ENCODE data around the gene BHLHE23. TPM values are rescaled to one million over a fixed set of nuclear protein-coding genes. Genes with fewer than 3 reads are reported as not detected.
"Not testable (repeated sequence)": the region's sequence is repeated elsewhere in the genome, so short reads cannot be mapped to it uniquely, and the experiment has no call there.

BHLHE23 gene
- total RNA-seq, 1 donor = not detected

DNA sequence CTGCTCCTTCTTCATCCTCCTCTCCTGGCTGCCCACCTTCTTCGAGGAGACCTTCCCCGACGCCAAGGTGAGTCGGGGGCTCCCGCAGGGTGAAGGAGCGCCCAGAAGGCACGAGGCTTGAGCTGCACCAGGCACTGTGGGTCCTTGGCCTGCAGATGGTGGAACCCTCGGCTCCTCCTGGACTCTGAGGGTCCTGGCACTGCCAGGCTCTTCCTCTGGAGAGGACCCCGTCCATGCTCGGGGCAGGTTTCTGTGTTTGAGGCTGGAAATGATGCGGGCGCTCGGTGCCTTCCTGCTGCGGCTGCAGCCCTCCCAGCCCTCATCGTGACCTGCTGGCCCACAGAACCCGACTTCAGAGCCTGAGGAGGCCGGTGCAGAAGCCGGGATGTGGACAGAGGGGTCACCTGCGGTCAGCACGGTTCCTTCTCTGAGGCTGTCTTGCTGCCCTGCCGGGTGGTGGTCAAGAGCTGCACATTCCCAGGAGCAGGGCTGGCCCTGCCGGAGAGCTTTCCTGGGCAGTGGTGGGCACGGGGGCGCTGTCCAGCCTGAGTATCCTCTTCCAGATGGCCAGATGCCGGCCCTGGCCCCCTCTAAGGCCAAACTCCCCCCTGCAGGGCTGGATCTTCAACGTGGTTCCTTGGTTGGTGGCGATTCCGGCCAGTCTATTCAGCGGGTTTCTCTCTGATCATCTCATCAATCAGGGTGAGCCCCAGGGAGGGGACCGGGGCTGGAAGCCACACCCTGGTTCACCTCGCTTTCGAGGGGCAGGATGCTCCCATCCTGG, 43.0 kb downstream of the BHLHE23 start:
- TF ChIP-seq, protein P1, sequence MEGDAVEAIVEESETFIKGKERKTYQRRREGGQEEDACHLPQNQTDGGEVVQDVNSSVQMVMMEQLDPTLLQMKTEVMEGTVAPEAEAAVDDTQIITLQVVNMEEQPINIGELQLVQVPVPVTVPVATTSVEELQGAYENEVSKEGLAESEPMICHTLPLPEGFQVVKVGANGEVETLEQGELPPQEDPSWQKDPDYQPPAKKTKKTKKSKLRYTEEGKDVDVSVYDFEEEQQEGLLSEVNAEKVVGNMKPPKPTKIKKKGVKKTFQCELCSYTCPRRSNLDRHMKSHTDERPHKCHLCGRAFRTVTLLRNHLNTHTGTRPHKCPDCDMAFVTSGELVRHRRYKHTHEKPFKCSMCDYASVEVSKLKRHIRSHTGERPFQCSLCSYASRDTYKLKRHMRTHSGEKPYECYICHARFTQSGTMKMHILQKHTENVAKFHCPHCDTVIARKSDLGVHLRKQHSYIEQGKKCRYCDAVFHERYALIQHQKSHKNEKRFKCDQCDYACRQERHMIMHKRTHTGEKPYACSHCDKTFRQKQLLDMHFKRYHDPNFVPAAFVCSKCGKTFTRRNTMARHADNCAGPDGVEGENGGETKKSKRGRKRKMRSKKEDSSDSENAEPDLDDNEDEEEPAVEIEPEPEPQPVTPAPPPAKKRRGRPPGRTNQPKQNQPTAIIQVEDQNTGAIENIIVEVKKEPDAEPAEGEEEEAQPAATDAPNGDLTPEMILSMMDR (IDR thresholded peaks at IDR 0.05; ENCODE audit: insufficient read depth, low read depth, low read length) = no peak
- H3K4me3 ChIP-seq (ENCODE audit: low read depth, low read length) = no peak overlapping the region
- DNase-seq (ENCODE audit: low read depth) = no peak

DNA sequence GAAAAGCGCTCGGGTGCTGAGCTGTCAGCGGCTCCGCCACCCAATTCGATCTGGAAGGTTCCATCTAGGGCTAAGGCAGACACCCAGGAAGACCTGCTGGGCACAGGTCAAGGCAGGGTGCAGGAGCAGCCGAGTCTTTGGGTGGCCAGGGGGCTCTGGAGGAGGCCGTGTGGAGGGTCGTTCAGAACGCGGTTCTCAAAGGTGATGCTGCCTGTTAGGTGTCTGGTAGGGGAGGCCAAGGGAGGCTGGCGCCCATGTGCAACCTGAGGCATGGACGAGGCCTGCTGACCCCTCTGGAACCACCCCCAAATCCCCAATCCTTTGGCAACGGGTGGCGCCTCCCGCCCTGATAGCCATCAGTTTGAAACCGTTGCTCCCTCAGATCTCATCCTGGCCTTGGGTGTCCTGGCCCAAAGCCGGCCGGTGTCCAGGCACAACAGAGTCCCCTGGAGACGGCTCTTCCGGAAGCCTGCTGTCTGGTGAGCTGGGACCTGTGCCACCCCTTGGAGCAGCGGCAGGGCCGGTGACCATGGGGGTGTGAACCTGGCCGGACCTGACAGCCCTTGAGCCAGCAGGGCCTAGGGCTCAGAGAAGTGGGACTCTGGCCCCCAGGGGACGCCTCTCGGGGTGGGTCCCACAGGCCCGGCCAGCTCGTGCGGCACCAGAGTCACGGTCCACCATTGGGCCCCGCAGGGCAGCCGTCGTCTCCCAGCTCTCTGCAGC, 43.7 kb downstream of the BHLHE23 start:
- TF ChIP-seq, protein P1 (IDR thresholded peaks at IDR 0.05; ENCODE audit: insufficient read depth, low read depth, low read length) = no peak
- DNase-seq (ENCODE audit: low read depth) = no peak
- no peak overlapping the region for H3K4me3 ChIP-seq (ENCODE audit: low read depth, low read length)

DNA sequence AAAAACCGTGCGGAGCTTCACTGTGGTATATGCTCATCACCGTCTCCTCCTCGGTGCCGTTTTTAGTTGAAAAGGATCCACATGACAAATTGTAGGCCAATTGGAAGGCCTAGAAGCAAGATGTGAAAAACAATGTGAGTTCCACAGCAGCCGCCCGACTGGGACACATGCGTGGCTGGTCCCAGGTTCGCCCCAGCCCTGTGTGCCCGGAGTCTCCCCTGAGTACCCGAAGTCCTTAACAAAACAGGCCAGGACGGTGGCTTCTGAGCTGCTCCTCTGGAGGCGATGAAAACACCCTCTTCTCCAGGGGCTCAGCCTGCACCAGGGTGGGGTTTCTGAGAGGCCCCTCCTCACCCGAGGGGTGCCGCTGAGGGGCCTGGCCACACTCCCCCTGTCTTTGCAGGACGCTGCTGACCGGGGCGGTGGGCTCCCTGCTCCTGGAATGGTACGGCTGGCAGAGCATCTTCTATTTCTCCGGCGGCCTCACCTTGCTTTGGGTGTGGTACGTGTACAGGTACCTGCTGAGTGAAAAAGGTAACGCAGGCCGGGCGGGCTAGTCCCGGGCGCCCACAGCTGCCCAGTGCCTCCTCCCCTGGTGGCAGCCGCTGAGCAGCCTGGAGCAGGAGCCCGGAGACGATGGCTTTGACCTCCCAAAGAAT, 44.4 kb downstream of the BHLHE23 start:
- TF ChIP-seq, protein P1 (IDR thresholded peaks at IDR 0.05; ENCODE audit: insufficient read depth, low read depth, low read length) = no peak
- H3K4me3 ChIP-seq (ENCODE audit: low read depth, low read length) = no peak overlapping the region
- DNase-seq (ENCODE audit: low read depth) = no peak

DNA sequence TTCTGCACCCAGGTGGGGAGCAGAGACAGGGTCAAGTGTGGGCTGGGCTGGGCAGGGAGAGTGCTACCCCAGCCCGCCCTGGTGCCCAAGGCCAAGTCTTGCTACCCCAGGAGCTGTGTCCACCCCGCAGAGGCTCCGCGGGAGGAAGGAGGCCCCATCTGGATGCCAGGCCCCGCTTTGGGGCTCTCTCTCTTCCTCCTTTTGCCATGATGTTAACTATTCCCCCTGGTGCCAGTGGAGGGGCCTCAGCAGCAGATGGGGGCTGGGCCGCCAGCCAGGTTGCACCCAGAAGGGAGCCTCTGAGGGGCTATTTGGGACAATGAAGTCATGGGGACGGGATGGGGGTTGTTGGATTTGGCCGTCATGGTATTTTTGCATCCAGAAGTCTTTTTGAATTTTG, 45.0 kb downstream of the BHLHE23 start:
- TF ChIP-seq, protein P1 (IDR thresholded peaks at IDR 0.05; ENCODE audit: insufficient read depth, low read depth, low read length) = no peak
- no peak for DNase-seq (ENCODE audit: low read depth)

DNA sequence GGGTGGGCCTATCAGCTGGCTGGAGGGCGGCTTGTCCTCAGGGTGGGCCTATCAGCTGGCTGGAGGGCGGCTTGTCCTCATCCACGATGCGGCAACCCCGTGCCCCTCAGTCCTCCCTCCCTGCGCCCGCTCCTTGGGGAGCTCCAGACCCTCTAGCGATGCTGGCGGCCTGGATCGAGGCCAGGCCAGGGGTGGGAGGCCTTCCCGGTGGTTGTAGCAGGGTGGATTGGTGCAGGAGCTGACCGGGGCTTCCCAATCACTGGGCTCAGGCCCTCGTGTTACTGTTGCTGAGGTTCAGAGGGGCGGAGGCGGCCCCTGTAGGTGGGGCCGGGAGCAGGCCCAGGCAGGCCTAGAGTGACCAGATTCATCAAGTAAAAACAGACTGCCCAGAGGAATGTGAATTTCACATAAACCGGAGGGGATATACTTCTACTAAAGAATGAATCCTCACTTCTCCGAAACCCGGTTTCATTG, 45.4 kb downstream of the BHLHE23 start:
- no peak overlapping the region for H3K4me3 ChIP-seq (ENCODE audit: low read depth, low read length)
- TF ChIP-seq, protein P1 (IDR thresholded peaks at IDR 0.05; ENCODE audit: insufficient read depth, low read depth, low read length) = no peak
- DNase-seq (ENCODE audit: low read depth) = no peak

More for the DNA sequence above, 45.0 kb downstream of the BHLHE23 start:
- H3K4me3 ChIP-seq (ENCODE audit: low read depth, low read length) = no peak overlapping the region

DNA sequence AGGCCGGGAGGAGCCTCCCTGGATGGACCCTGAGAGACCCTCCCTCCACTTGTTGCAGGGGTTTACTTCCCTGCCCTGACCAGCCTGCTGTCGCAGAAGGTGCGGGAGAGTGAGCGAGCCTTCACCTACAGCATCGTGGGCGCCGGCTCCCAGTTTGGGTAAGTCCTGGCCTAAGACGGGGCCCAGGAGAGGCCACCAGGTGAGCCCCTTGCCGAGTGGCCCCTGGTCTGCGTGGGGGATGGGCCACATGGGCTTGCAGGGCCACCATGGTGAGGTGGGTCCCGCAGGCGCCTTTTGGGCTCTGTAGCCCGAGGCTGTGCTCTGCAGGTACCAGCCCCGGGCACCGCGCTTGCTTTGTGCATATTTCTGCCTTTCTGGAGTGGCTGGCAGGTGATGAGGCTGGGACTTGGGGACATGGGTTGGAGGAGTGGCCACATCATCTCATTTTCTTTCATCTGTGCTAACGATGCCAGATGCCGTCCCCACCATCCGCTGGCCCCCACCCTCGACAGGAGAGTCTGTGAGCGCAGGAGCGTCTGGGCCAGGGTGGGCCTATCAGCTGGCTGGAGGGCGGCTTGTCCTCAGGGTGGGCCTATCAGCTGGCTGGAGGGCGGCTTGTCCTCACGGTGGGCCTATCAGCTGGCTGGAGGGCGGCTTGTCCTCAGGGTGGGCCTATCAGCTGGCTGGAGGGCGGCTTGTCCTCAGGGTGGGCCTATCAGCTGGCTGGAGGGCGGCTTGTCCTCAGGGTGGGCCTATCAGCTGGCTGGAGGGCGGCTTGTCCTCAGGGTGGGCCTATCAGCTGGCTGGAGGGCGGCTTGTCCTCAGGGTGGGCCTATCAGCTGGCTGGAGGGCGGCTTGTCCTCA, 46.1 kb downstream of the BHLHE23 start:
- not testable (repeated sequence) for DNase-seq (ENCODE audit: low read depth); H3K4me3 ChIP-seq (ENCODE audit: low read depth, low read length)

All from fibroblast of villous mesenchyme (primary cell).